Measurements from ENCODE around the gene ARHGAP5.

The ARHGAP5 gene

DNA sequence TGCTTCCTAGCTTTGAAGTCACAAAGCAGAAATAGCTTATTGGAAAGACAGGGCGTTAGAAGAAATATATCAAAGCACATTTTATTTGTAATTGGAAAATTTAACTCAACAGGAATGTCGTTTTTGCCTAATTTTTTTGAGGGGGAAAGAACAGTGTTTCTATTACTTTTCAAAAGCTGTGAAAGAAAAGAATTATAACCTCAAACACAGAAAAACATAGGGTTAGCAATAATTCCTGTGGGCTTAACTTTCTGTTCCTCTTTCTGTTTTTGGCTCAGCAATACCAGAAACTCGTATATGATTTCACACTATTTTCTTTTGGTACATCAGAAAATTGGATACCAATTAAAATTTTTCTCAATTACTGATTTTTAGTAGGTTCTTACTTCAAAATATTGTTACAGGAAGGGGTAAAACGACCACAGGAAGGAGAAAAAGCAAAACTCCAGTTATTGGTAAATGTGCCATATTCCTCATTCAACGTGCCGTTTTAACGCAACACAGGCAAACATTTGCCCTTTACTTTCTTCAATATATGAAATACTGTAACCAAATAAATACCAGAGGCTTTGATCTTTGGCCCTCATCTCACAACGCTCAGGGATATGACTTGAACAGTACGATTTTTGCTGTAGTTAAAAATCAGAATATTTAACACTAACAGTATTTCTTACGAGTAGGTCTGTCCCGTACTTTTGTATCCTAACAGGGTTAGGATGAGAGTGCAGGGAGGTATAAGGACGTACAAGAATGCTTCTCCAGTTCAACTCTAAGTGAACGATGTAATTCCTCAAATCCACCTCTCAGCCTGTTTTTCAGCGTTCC, 123.5 kb downstream of the ARHGAP5 start:
- H3K36me3 Mint-ChIP-seq = no peaks in the 10 kb centered on the region
- CTCF ChIA-PET = interaction anchor here (0.6 kb wide), 2 partner anchors 178 to 616 kb away, joined by 3 read pairs; no protein-coding TSS in a partner anchor
- no peak for DNase-seq
- H3K27ac Mint-ChIP-seq = peak overlapping the region; percentile 89
- peaks cover 8% of the 10 kb centered on the region for H3K27me3 Mint-ChIP-seq
- peaks cover 39% of the 10 kb centered on the region for H3K4me1 Mint-ChIP-seq
- no peaks in the 10 kb centered on the region for H3K9me3 Mint-ChIP-seq
- H3K4me3 Mint-ChIP-seq = peak overlapping the region; percentile 82

DNA sequence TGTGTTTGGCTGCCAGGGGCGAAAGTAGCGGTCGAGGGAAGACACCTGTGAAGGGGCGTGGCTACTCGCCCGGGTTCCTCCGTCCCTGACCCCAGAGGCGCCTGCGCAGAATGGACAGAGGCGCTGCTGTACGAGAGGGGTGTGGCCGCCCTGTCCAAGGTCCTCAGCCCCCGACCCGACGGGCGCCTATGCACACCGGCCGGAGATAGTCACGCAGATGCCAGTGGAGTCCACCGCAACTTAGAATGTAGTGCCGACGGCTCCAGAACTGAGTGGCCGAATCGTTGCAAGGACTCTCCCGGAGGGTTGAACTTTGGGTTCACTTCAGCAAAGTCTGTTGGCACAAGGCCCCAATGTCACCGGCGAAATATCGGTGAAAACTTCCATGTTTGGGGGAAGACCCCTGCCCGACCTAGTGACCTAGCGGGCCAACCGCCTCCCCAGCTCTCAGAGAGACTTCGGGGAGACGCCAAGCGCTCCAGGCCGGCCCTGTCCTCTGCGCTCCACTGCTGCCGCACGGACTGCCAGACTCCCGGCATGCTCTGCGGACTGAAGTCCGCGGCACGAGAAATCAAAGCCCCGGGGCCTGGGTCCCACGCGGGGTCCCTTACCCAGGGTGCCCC, 124.2 kb downstream of the ARHGAP5 start:
- peak; percentile 82 for DNase-seq
- H3K27ac Mint-ChIP-seq = peak overlapping the region; percentile 89
- H3K4me3 Mint-ChIP-seq = peak overlapping the region; percentile 82
- CTCF ChIA-PET = no interaction called here
- H3K27me3 Mint-ChIP-seq = peaks cover 10% of the 10 kb centered on the region
- H3K4me1 Mint-ChIP-seq = peaks cover 46% of the 10 kb centered on the region
- no peaks in the 10 kb centered on the region for H3K36me3 Mint-ChIP-seq
- H3K9me3 Mint-ChIP-seq = no peaks in the 10 kb centered on the region

DNA sequence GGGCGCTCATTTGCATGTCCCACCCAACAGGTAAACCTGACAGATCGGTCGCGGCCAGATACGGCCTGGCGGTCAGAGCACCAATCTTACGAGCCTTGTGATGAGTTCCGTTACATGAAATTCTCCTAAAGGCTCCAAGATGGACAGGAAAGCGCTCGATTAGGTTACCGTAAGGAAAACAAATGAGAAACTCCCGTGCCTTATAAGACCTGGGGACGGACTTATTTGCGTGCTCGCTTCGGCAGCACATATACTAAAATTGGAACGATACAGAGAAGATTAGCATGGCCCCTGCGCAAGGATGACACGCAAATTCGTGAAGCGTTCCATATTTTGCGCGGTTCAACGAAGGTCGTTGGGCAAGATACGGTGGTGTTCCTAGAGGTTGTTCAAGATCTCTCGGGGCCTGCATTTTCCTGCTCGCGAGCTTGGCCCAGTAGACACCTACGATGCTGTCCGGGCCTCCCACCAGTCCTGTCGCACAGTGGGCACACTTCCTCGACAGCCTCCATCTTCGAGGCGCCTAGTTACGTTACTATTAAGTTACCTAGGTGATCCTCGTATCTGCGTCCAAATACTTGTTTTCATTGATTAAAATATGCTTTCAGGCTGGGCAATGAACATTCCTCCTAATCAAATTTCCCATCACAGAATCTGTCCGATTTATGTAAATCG, 124.8 kb downstream of the ARHGAP5 start, which contains the start of gene RNU6-7:
RNU6-7 (plus strand) TSS at position 230 of the 675 bp plus-strand sequence.
- peaks cover 11% of the 10 kb centered on the region for H3K27me3 Mint-ChIP-seq
- H3K27ac Mint-ChIP-seq = peak within 1 kb of the TSS; percentile 89
- H3K9me3 Mint-ChIP-seq = no peaks in the 10 kb centered on the region
- H3K36me3 Mint-ChIP-seq = no peaks in the 10 kb centered on the region
- DNase-seq = peak; percentile 37
- CTCF ChIA-PET = no interaction called here
- H3K4me1 Mint-ChIP-seq = peaks cover 51% of the 10 kb centered on the region
- peak within 1 kb of the TSS; percentile 82 for H3K4me3 Mint-ChIP-seq

DNA sequence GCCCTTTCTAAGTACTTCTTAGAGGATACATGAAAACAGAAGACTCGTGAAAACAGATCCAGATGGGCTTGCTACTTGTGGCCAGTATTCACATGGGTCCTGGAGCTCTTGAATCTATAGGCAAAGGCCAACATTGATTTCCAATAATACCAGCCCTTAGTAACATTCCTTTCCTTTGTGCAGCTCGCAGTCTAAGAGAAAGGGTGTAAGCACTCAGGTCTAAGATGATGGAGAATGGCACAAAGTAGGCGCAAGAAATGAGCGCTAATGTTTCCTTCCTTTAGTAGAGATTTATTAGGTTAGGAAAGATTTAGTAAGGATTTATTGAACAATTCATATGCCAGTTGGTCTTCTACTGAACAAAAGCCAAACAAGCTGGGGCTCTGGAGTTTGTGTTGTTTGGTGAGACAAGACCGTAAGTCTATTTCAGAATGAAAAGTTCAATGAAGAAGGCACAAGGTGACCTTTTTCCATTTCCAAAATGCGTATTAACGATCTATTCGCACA, 125.4 kb downstream of the ARHGAP5 start:
- Mint-ChIP-seq H3K4me1 (peaks cover 51% of the 10 kb centered on the region), H3K36me3 (no peaks in the 10 kb centered on the region), H3K27me3 (peaks cover 9% of the 10 kb centered on the region), H3K4me3 (peak overlapping the region; percentile 82), H3K9me3 (no peaks in the 10 kb centered on the region), H3K27ac (peak overlapping the region; percentile 89)
- DNase-seq = no peak
- CTCF ChIA-PET = interaction anchor here (1.5 kb wide), 1 partner anchor 126 kb away, joined by 5 read pairs; no protein-coding TSS in a partner anchor

DNA sequence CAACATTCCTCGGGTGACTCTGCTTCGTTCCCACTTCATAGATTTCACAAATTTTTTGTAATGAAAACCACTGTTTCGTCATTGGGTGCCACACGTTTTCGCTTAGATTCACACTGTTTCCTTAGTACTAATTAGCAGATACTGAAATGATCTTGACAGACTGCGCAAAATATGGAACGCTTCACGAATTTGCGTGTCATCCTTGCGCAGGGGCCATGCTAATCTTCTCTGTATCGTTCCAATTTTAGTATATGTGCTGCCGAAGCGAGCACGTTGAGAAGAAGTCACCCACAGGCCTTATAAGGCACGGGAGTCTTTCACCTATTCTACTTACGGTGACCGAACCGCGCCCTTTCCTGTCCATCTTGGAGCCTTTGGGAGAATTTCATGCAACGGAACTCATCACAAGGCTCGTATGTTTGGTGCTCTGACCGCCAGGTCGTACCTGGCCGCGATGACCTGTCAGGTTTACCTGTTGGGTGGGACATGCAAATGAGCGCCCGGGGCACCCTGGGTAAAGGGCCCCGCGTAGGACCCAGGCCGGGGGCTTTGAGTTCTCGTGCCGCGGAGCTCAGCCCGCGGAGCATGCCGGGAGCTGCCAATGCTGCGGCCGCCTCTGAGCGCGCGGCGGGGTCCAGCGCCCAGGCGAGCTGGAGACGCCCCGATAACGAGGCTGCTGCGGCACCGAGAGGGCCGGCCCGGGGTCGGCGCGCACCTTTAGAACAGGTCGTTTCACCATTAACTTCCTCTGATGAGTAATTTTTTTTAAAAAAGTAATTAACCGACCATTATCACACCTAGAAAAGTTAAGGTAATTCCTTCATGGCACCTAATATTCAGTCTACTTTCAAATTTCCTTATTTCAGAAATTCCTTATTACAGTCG, 126.1 kb downstream of the ARHGAP5 start, which contains the start of gene RNU6-8:
RNU6-8 (minus strand) TSS at position 272 of the 885 bp plus-strand sequence.
- H3K27me3 Mint-ChIP-seq = peaks cover 10% of the 10 kb centered on the region
- no peaks in the 10 kb centered on the region for H3K9me3 Mint-ChIP-seq
- peaks cover 49% of the 10 kb centered on the region for H3K4me1 Mint-ChIP-seq
- H3K4me3 Mint-ChIP-seq = peak within 1 kb of the TSS; percentile 82
- peak; percentile 89 for DNase-seq
- H3K27ac Mint-ChIP-seq = peak within 1 kb of the TSS; percentile 89
- H3K36me3 Mint-ChIP-seq = no peaks in the 10 kb centered on the region
- CTCF ChIA-PET = interaction anchor here (1.0 to 1.5 kb wide), 2 partner anchors 49 to 127 kb away, joined by 5 to 6 read pairs; no protein-coding TSS in a partner anchor

DNA sequence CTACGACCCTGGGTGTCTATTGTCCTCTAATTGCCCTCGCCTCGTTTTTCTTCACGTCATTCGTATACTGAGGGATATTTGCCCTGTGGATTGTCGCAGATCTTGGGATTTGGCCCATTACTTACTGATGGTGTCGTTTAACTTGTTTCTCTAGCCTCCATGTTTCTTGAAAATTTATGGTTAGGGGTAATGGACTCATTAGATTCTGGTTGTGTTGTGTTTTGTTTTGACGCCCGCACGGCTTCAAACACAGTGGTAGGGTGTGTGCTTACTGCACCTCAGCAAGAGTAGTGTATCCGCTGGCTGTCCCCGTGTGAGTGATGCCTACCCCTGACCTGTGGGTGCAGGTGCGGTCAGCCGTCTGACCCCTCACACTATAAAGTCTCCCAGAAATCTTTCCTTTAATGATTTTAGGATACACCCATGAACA, 126.8 kb downstream of the ARHGAP5 start:
- H3K36me3 Mint-ChIP-seq = no peaks in the 10 kb centered on the region

DNA sequence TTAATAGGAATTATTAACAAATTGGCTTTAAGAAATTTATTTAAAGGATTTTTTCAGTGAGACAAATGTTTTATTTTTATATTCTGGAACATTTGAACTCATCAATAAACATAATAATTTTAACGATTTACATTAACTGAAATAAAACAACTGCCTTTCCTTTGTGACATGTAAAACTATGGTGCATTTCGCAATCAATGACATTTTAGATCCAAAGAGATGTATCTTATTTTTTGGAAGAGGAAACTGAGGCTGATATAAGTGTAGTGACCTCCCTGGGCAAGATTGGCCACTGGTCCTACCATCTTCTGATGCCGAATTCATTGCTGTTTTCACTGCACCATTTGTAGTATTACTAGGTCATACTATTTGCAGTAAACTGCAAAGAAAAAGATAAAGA, 128.4 kb downstream of the ARHGAP5 start:
- Mint-ChIP-seq H3K36me3 (no peaks in the 10 kb centered on the region), H3K27me3 (peaks cover 14% of the 10 kb centered on the region), H3K4me1 (peaks cover 45% of the 10 kb centered on the region), H3K27ac (no peak overlapping the region), H3K4me3 (no peak overlapping the region), H3K9me3 (no peaks in the 10 kb centered on the region)
- CTCF ChIA-PET = no interaction called here
- no peak for DNase-seq

More for the DNA sequence above, 126.8 kb downstream of the ARHGAP5 start:
- H3K9me3 Mint-ChIP-seq = no peaks in the 10 kb centered on the region
- peak overlapping the region; percentile 82 for H3K4me3 Mint-ChIP-seq
- peak overlapping the region; percentile 89 for H3K27ac Mint-ChIP-seq
- peaks cover 49% of the 10 kb centered on the region for H3K4me1 Mint-ChIP-seq
- DNase-seq = peak; percentile 43
- CTCF ChIA-PET = interaction anchor here (1.0 to 1.5 kb wide), 2 partner anchors 48 to 128 kb away, joined by 5 to 6 read pairs; no protein-coding TSS in a partner anchor
- peaks cover 14% of the 10 kb centered on the region for H3K27me3 Mint-ChIP-seq

DNA sequence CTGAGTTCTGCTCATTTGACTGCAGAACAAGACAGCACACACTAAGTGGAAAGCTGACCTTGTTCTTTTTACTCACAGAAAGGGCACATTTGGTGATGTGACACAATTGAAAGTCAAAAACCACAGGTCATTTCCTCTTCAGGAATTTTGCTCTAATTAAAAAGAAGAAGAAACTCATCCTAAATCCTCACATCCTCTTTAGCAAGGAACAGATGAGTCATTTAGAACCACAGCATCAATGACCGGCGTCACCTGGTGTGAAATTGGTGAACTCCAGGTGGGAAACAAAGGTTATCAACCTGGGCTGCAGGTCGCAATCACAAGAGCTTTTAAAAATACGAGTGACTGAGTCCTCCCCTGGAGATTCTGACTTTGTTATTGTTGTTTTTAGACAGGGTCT, 128.9 kb downstream of the ARHGAP5 start:
- CTCF ChIA-PET = interaction anchor here (0.7 kb wide), 1 partner anchor 168 kb away, joined by 3 read pairs; no protein-coding TSS in a partner anchor
- no peak overlapping the region for H3K4me3 Mint-ChIP-seq
- peaks cover 14% of the 10 kb centered on the region for H3K27me3 Mint-ChIP-seq
- no peak for DNase-seq
- no peak overlapping the region for H3K27ac Mint-ChIP-seq
- no peaks in the 10 kb centered on the region for H3K9me3 Mint-ChIP-seq
- H3K4me1 Mint-ChIP-seq = peaks cover 41% of the 10 kb centered on the region
- H3K36me3 Mint-ChIP-seq = no peaks in the 10 kb centered on the region

DNA sequence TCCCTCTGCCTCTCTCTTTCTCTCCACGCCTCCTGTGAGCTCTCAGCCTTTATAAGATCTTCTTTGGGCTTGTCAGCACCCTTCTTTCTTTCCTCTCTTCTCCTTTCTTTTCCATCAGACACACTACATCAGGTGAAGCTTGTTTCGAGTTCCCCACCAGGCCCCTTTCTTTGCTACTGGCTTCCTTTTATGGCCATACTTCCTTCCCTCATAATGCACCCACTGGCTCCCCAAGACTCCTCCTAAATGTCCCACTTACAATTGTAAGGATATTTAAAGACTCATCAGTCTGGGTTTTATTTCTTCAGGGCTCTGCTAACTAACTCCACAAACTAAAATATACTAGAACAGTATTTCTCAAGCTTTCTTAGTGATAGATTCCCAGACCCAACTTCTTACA, 129.4 kb downstream of the ARHGAP5 start:
- H3K27ac Mint-ChIP-seq = no peak overlapping the region
- CTCF ChIA-PET = interaction anchor here (0.7 to 1.8 kb wide), 2 partner anchors 46 to 168 kb away, joined by 3 to 6 read pairs; no protein-coding TSS in a partner anchor
- peaks cover 14% of the 10 kb centered on the region for H3K27me3 Mint-ChIP-seq
- peaks cover 38% of the 10 kb centered on the region for H3K4me1 Mint-ChIP-seq
- no peaks in the 10 kb centered on the region for H3K9me3 Mint-ChIP-seq
- H3K4me3 Mint-ChIP-seq = no peak overlapping the region
- no peaks in the 10 kb centered on the region for H3K36me3 Mint-ChIP-seq
- DNase-seq = no peak

DNA sequence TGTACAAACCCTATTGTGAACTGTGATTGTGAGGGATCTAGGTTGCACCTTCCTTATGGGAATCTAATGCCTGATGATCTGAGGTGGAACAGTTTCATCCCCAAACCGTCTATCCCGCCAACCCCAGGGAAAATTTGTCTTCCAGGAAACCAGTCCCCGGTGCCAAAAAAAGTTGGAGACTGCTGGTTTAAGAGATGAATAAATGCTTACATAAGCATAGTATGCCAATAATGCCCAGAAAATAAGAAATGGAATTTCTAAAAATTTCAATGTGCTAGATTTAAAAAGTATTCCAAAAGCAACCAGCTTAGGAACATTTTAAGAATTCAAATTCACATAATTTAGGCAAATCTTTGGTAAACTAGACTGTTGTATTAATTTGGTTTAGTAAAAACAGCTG, 131.4 kb downstream of the ARHGAP5 start:
- Mint-ChIP-seq H3K4me3 (no peak overlapping the region), H3K27ac (no peak overlapping the region), H3K27me3 (peaks cover 10% of the 10 kb centered on the region), H3K9me3 (no peaks in the 10 kb centered on the region), H3K4me1 (peaks cover 23% of the 10 kb centered on the region), H3K36me3 (no peaks in the 10 kb centered on the region)
- CTCF ChIA-PET = no interaction called here
- no peak for DNase-seq

Measured in activated naive CD4-positive, alpha-beta T cell treated with anti-CD3 and anti-CD28 coated beads, Interleukin-2, amount 10 ng/mL, durations not matched to agents 7 days and 5 days (primary cell).